Measurements from ENCODE around the gene FER.
"Not testable (repeated sequence)": the region's sequence is repeated elsewhere in the genome, so short reads cannot be mapped to it uniquely, and the experiment has no call there.

The FER gene

GRCh38 chr5:108798513-108799265 is 51.0 kb downstream of the FER start:
- DNase-seq (ENCODE audit: low read depth in 2 of 2): no peak

GRCh38 chr5:108801301-108801700 is 53.6 kb downstream of the FER start:
- DNase-seq (ENCODE audit: low read depth in 2 of 2): no peak

GRCh38 chr5:108801776-108802175 is 54.1 kb downstream of the FER start:
- no peak for DNase-seq (ENCODE audit: low read depth in 2 of 2)

- no peak for DNase-seq (ENCODE audit: low read depth in 2 of 2)
These were observed 63.0 kb downstream of the FER start for GRCh38 chr5:108810717-108811116.

GRCh38 chr5:108813673-108814072 is 66.0 kb downstream of the FER start:
- DNase-seq (ENCODE audit: low read depth in 2 of 2): no peak

- DNase-seq (ENCODE audit: low read depth in 2 of 2): no peak
These were observed 66.9 kb downstream of the FER start for GRCh38 chr5:108814551-108814950.

GRCh38 chr5:108818613-108819272 is 71.0 kb downstream of the FER start:
- DNase-seq (ENCODE audit: low read depth in 2 of 2): no peak

- DNase-seq (ENCODE audit: low read depth in 2 of 2): no peak
These were observed 73.3 kb downstream of the FER start for GRCh38 chr5:108820983-108821382.

- no peak for DNase-seq (ENCODE audit: low read depth in 2 of 2)
These were observed 74.7 kb downstream of the FER start for GRCh38 chr5:108822211-108822947.

- DNase-seq (ENCODE audit: low read depth in 2 of 2): no peak
These were observed 79.4 kb downstream of the FER start for GRCh38 chr5:108827131-108827530.

GRCh38 chr5:108830705-108831276 is 83.1 kb downstream of the FER start:
- DNase-seq (ENCODE audit: low read depth in 2 of 2): no peak

GRCh38 chr5:108836492-108836891 is 88.8 kb downstream of the FER start:
- DNase-seq (ENCODE audit: low read depth in 2 of 2): no peak

GRCh38 chr5:108842260-108842941 is 94.7 kb downstream of the FER start:
- DNase-seq (ENCODE audit: low read depth in 2 of 2): not testable (repeated sequence)

- not testable (repeated sequence) for DNase-seq (ENCODE audit: low read depth in 2 of 2)
These were observed 103.4 kb downstream of the FER start for GRCh38 chr5:108851129-108851528.

GRCh38 chr5:108857905-108858304 is 110.2 kb downstream of the FER start:
- DNase-seq (ENCODE audit: low read depth in 2 of 2): no peak

GRCh38 chr5:108858959-108859358 is 111.3 kb downstream of the FER start:
- DNase-seq (ENCODE audit: low read depth in 2 of 2): no peak

- no peak for DNase-seq (ENCODE audit: low read depth in 2 of 2)
These were observed 114.5 kb downstream of the FER start for GRCh38 chr5:108862211-108862610.

- not testable (repeated sequence) for DNase-seq (ENCODE audit: low read depth in 2 of 2)
These were observed 118.4 kb downstream of the FER start for GRCh38 chr5:108866097-108866496.

- no peak for DNase-seq (ENCODE audit: low read depth in 2 of 2)
These were observed 120.0 kb downstream of the FER start for GRCh38 chr5:108867656-108868055.

- DNase-seq (ENCODE audit: low read depth in 2 of 2): no peak
These were observed 121.4 kb downstream of the FER start for GRCh38 chr5:108869066-108869465.

- DNase-seq (ENCODE audit: low read depth in 2 of 2): no peak
These were observed 128.8 kb downstream of the FER start for GRCh38 chr5:108876451-108876850.

- no peak for DNase-seq (ENCODE audit: low read depth in 2 of 2)
These were observed 131.1 kb downstream of the FER start for GRCh38 chr5:108878756-108879155.

Data from activated CD4-positive, alpha-beta T cell treated with anti-CD3 and anti-CD28 coated beads for 24 hours (primary cell).